ENCODE data around the gene TMEM167A. TPM values are rescaled to one million over a fixed set of nuclear protein-coding genes. Genes with fewer than 3 reads are reported as not detected.

The TMEM167A gene
- polyA plus RNA-seq, 3 donors = 50.3 to 337 (median 288) TPM

GRCh38 chr5:83125560-83125959 lies 48.4 kb upstream of the TMEM167A start:
- Histone ChIP-seq H3K36me3 (replicated peaks in 1 of 2; ENCODE audit: control insufficient read depth in 1 of 2, insufficient read depth in 2 of 2, low read length in 2 of 2) (peaks cover 2 to 16% of the 10 kb centered on the region in 2 donors), H3K27ac (ENCODE audit: low read depth in 1 of 2, low read length in 2 of 2) (no peak overlapping the region), H3K4me3 (replicated peaks in 1 of 3; ENCODE audit: low read depth in 2 of 3, low read length in 3 of 3) (no peak overlapping the region), H3K79me2 (ENCODE audit: insufficient read depth, low read length) (no peaks in the 10 kb centered on the region), H3K4me2 (replicated peaks; ENCODE audit: extremely low read depth, low read length, poor library complexity, severe bottlenecking) (no peak overlapping the region), H4K20me1 (ENCODE audit: insufficient read depth, low read length) (no peaks in the 10 kb centered on the region), H3K9me3 (replicated peaks in 1 of 2; ENCODE audit: control insufficient read depth in 1 of 2, insufficient read depth in 1 of 2, low read length in 2 of 2) (peaks cover 11 to 14% of the 10 kb centered on the region in 2 donors), H3K27me3 (ENCODE audit: control insufficient read depth in 2 of 2, insufficient read depth in 2 of 2, low read length in 2 of 2) (no peaks in the 10 kb centered on the region), H3K4me1 (ENCODE audit: control insufficient read depth in 1 of 2, insufficient read depth in 2 of 2, low read length in 2 of 2) (no peaks in the 10 kb centered on the region), H3K9ac (ENCODE audit: insufficient read depth, low read length, poor library complexity, severe bottlenecking) (no peak overlapping the region), H2AFZ (ENCODE audit: insufficient read depth, low read depth, low read length, poor library complexity, severe bottlenecking) (no peak overlapping the region)
- no peaks in the 10 kb centered on the region for H3K4me1 Mint-ChIP-seq
- DNase-seq = no peak
- no peaks in the 10 kb centered on the region for H3K27me3 Mint-ChIP-seq (ENCODE audit: low read depth in 3 of 3)
- H3K27ac Mint-ChIP-seq = no peak overlapping the region
- intact Hi-C loops (cut with micrococcal nuclease) = no loop called here
- no peak for TF ChIP-seq CTCF (IDR thresholded peaks at IDR 0.05)
- no peak overlapping the region for H3K4me3 Mint-ChIP-seq
- peaks cover 27 to 40% of the 10 kb centered on the region in 2 donors for H3K36me3 Mint-ChIP-seq
- no CpG with 5 or more reads among the region's 7 CpGs for WGBS (ENCODE audit: insufficient coverage)
- peaks cover 11 to 44% (median 26%) of the 10 kb centered on the region in 7 donors for H3K9me3 Mint-ChIP-seq

DNA sequence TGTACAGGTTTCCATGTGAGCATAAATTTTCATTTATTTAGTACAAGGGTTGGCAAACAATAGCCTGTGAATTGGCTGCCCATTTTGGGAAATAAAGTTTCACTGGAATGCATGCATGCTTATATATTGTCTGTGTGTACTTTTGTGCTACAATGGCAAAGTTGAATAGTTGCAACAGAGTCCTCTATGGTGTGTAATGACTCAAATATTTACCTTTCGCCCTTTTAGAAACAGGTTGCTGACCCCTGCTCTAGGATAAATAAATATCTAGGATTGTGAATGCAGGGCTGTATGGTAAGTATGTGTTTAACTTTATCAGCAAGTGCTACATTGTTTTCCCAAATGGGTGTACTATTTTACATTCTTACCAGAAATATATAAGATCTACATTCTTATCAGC lies 47.4 kb upstream of the TMEM167A start:
- Histone ChIP-seq H3K9ac (ENCODE audit: insufficient read depth, low read length, poor library complexity, severe bottlenecking) (no peak overlapping the region), H3K27ac (ENCODE audit: low read depth in 1 of 2, low read length in 2 of 2) (no peak overlapping the region), H2AFZ (ENCODE audit: insufficient read depth, low read depth, low read length, poor library complexity, severe bottlenecking) (no peak overlapping the region), H3K4me2 (replicated peaks; ENCODE audit: extremely low read depth, low read length, poor library complexity, severe bottlenecking) (no peak overlapping the region), H3K4me3 (replicated peaks in 1 of 3; ENCODE audit: low read depth in 2 of 3, low read length in 3 of 3) (no peak overlapping the region), H3K4me1 (ENCODE audit: control insufficient read depth in 1 of 2, insufficient read depth in 2 of 2, low read length in 2 of 2) (no peaks in the 10 kb centered on the region), H4K20me1 (ENCODE audit: insufficient read depth, low read length) (no peaks in the 10 kb centered on the region), H3K9me3 (replicated peaks in 1 of 2; ENCODE audit: control insufficient read depth in 1 of 2, insufficient read depth in 1 of 2, low read length in 2 of 2) (peaks cover 11 to 14% of the 10 kb centered on the region in 2 donors), H3K27me3 (ENCODE audit: control insufficient read depth in 2 of 2, insufficient read depth in 2 of 2, low read length in 2 of 2) (no peaks in the 10 kb centered on the region), H3K36me3 (replicated peaks in 1 of 2; ENCODE audit: control insufficient read depth in 1 of 2, insufficient read depth in 2 of 2, low read length in 2 of 2) (peaks cover 2 to 25% of the 10 kb centered on the region in 2 donors), H3K79me2 (ENCODE audit: insufficient read depth, low read length) (no peaks in the 10 kb centered on the region)
- no peak overlapping the region for H3K4me3 Mint-ChIP-seq
- peaks cover 22 to 45% of the 10 kb centered on the region in 2 donors for H3K36me3 Mint-ChIP-seq
- DNase-seq = no peak
- TF ChIP-seq CTCF (IDR thresholded peaks at IDR 0.05) = no peak
- H3K27ac Mint-ChIP-seq = no peak overlapping the region
- no CpG with 5 or more reads among the region's 1 CpG for WGBS (ENCODE audit: insufficient coverage)
- H3K9me3 Mint-ChIP-seq = peaks cover 10 to 40% (median 17%) of the 10 kb centered on the region in 7 donors
- no peaks in the 10 kb centered on the region for H3K4me1 Mint-ChIP-seq
- H3K27me3 Mint-ChIP-seq (ENCODE audit: low read depth in 3 of 3) = no peaks in the 10 kb centered on the region
- intact Hi-C loops (cut with micrococcal nuclease) = no loop called here

All from CD14-positive monocyte (primary cell).